Heart right ventricle (tissue), 16 donors: ENCODE results near the gene CACNA2D2. TPM values are rescaled to one million over a fixed set of nuclear protein-coding genes. Genes with fewer than 3 reads are reported as not detected.

Source experiments
- ATAC-seq, 8 donors: fragments of 200-7000 bp; cut with Tn5 transposase; one replicate each; pipeline ENCODE4 v1.9.1; 2020; ENCODE audit warnings: mild to moderate bottlenecking in 8 of 8, moderate library complexity in 8 of 8, moderate number of reproducible peaks in 1 of 8
- DNase-seq, 2 donors: peaks; one replicate each; pipeline ENCODE4 v3.0.0-alpha.2; 2020
- H3K27ac ChIP-seq, 10 donors: fragments of 200-600 bp; sonication (generic) in 2 of 10; one replicate each; pipeline versions ENCODE4 v1.5.0 to v1.8.0; 2020 to 2022; ENCODE audit warnings: mild to moderate bottlenecking in 3 of 10
- H3K27me3 ChIP-seq, 7 donors: fragments of 200-600 bp; one replicate each; pipeline ENCODE4 v1.8.0; 2021 to 2022; ENCODE audit warnings: mild to moderate bottlenecking in 2 of 7
- H3K36me3 ChIP-seq, 9 donors: fragments of 200-600 bp; sonication (generic) in 1 of 9; one replicate each; pipeline versions ENCODE4 v1.5.0 to v1.8.0; 2020 to 2022; ENCODE audit warnings: mild to moderate bottlenecking in 2 of 9
- H3K4me1 ChIP-seq, 9 donors: fragments of 200-600 bp; sonication (generic) in 1 of 9; one replicate each; pipeline versions ENCODE4 v1.5.0 to v1.8.0; 2020 to 2022; ENCODE audit warnings: mild to moderate bottlenecking in 4 of 9
- H3K4me3 ChIP-seq, 10 donors: fragments of 200-600 bp; sonication (generic) in 2 of 10; one replicate each; pipeline versions ENCODE4 v1.5.0 to v1.8.0; 2020 to 2022; ENCODE audit warnings: mild to moderate bottlenecking in 7 of 10, moderate library complexity in 2 of 10
- H3K9me3 ChIP-seq, 11 donors: fragments of 200-600 bp in 10 of 11; sonication (generic) in 2 of 11; one replicate each; pipeline versions ENCODE4 v1.5.0 to v1.8.0; 2013 to 2022; ENCODE audit warnings: mild to moderate bottlenecking in 2 of 11, control low read depth in 1 of 11, moderate library complexity in 1 of 11
- CTCF ChIP-seq, 9 donors: fragments of 200-600 bp; sonication (generic) in 2 of 9; IDR thresholded peaks; one replicate each; pipeline versions ENCODE4 v1.5.0 to v1.8.0; 2021 to 2022; ENCODE audit warnings: antibody characterized with exemption in 9 of 9, mild to moderate bottlenecking in 5 of 9, moderate library complexity in 1 of 9
- WGBS, 2 donors: extraction: QIAGEN DNeasy Blood & Tissue Kit; methylation state at CpG; one replicate each; pipeline ENCODE4 v1.1.7; 2013; ENCODE audit warnings: inconsistent platforms in 1 of 2; 5-methylcytosine and 5-hydroxymethylcytosine counted together
- intact Hi-C, 10 donors: fragments of 100-400 bp; cut with DNase I; formaldehyde crosslinking; loops; one replicate each; pipeline versions ENCODE4 v1.11.1 to v1.14.2; 2022
- polyA plus RNA-seq, 2 donors: library from polyadenylated mRNA; stranded (reverse); fragments of 200-250 nt; gene quantifications; one replicate each; pipeline ENCODE4 v1.2.3, GENCODE V29; 2013
- total RNA-seq, 10 donors: library from RNA; stranded (reverse); fragmentation: NEBNext Ultra II Directional in 3 of 10; extraction: Animal tissue kit (Norgen Biotek cat#: 25700) in 3 of 10; gene quantifications; one replicate each; pipeline versions ENCODE4 v1.2.1 to v1.2.4, GENCODE V29; 2021 to 2023
- donor health status: Arrhythmogenic right ventricular cardiomyopathy.
- donor health status: ischemic (EF 13 %, LVEDD 7.1; RV severe dilation, severe dysfunction).
- donor health status: healthy with polysubstance abuse.
- donor health status: DM: no; HTN: yes; CAD: no.
- donor health status: DM: no; HTN: no; CAD: no.
- donor health status: ischemic (EF 25% LVEDD 6.9; RV normal size, moderate dysfunction).
- donor health status: ischemic (EF 25% LVEDD 5.7; RV mildly dilated, moderate dysfunction).
- donor health status: healthy.
- donor health status: DM: yes; HTN: yes; CAD: no.
- donor health status: Ischemic cardiomyopathy.
- donor health status: ischemic (EF 35%, LVEDD 5.7; RV mildly dilated, moderate dysfunction).
- donor health status: nonischemic (EF 11% LVEDD 7.7; RV severe dilation, severe dysfunction).
- donor health status: DM: yes; HTN: yes; CAD: no.
- donor health status: PGD.
- donor health status: ischemic (EF 29% LVEDD 5.4; RV normal size, mild dysfunction).
- donor health status: nonischemic (EF 23%, LVEDD 6.1; RV moderate dilation, normal function).

The CACNA2D2 gene
- total and polyA plus RNA-seq, 12 donors, result 0.42 to 3.9 (median 2.4) TPM

GRCh38 chr3:50444213-50444612 is 59.2 kb downstream of the CACNA2D2 start:
- intact Hi-C loops, result no loop called here
- WGBS, 2 donors, result 95% methylated on average over 5 of the region's 5 CpGs
- no peak overlapping the region for H3K4me3 ChIP-seq
- DNase-seq (no peak), ATAC-seq (no peak)
- no peak for TF ChIP-seq CTCF (IDR thresholded peaks at IDR 0.05)
- H3K9me3 ChIP-seq, result no peaks in the 10 kb centered on the region
- H3K27me3 ChIP-seq, result no peaks in the 10 kb centered on the region
- no peaks in the 10 kb centered on the region for H3K36me3 ChIP-seq
- no peak overlapping the region for H3K27ac ChIP-seq
- peaks cover 2 to 24% (median 13%) of the 10 kb centered on the region in 9 donors for H3K4me1 ChIP-seq

GRCh38 chr3:50442945-50443579 is 60.4 kb downstream of the CACNA2D2 start:
- TF ChIP-seq CTCF (IDR thresholded peaks at IDR 0.05), result no peak
- intact Hi-C loops, result no loop called here
- no peaks in the 10 kb centered on the region for H3K27me3 ChIP-seq
- no peaks in the 10 kb centered on the region for H3K9me3 ChIP-seq
- H3K27ac ChIP-seq, result no peak overlapping the region
- DNase-seq, result no peak
- H3K4me3 ChIP-seq, result no peak overlapping the region
- H3K36me3 ChIP-seq, result no peaks in the 10 kb centered on the region
- WGBS, 2 donors, result 46 to 61% methylated on average over 21 of the region's 21 CpGs
- ATAC-seq, result peak; percentile 53 to 69 (median 60)
- H3K4me1 ChIP-seq, result peaks cover 2 to 26% (median 14%) of the 10 kb centered on the region in 9 donors

GRCh38 chr3:50441424-50442217 is 61.8 kb downstream of the CACNA2D2 start:
- ATAC-seq, result peak in 2 of 8 donors; percentile 42 to 50
- H3K27me3 ChIP-seq, result no peaks in the 10 kb centered on the region
- no peaks in the 10 kb centered on the region for H3K9me3 ChIP-seq
- peak overlapping the region in 1 of 10 donors; percentile 4 for H3K27ac ChIP-seq
- DNase-seq, result peak in 1 of 2 donors; percentile 20
- intact Hi-C loops, result no loop called here
- no peak overlapping the region for H3K4me3 ChIP-seq
- WGBS, 2 donors, result 46 to 50% methylated on average over 7 of the region's 7 CpGs
- H3K36me3 ChIP-seq, result no peaks in the 10 kb centered on the region
- TF ChIP-seq CTCF (IDR thresholded peaks at IDR 0.05), result no peak
- H3K4me1 ChIP-seq, result peaks cover 0 to 29% (median 15%) of the 10 kb centered on the region in 9 donors

- peak; percentile 81 to 94 (median 86) for TF ChIP-seq CTCF (IDR thresholded peaks at IDR 0.05)
- 26 to 29% methylated on average over 5 of the region's 5 CpGs for WGBS, 2 donors
- Histone ChIP-seq H3K9me3 (no peaks in the 10 kb centered on the region), H3K4me3 (no peak overlapping the region), H3K36me3 (no peaks in the 10 kb centered on the region), H3K27ac (no peak overlapping the region), H3K4me1 (peaks cover 0 to 14% (median 0%) of the 10 kb centered on the region in 9 donors), H3K27me3 (no peaks in the 10 kb centered on the region)
- peak; percentile 78 to 90 (median 82) for ATAC-seq
- intact Hi-C loops, result loop anchor here (1.0 to 5.0 kb wide), 6 partner anchors 101 to 109 kb away; no protein-coding TSS in a partner anchor
- peak; percentile 58 to 74 for DNase-seq
Observed at GRCh38 chr3:50436114-50436674, 67.2 kb downstream of the CACNA2D2 start.
